ENCODE data around the gene CCDC77.

- TF ChIP-seq, protein P1, sequence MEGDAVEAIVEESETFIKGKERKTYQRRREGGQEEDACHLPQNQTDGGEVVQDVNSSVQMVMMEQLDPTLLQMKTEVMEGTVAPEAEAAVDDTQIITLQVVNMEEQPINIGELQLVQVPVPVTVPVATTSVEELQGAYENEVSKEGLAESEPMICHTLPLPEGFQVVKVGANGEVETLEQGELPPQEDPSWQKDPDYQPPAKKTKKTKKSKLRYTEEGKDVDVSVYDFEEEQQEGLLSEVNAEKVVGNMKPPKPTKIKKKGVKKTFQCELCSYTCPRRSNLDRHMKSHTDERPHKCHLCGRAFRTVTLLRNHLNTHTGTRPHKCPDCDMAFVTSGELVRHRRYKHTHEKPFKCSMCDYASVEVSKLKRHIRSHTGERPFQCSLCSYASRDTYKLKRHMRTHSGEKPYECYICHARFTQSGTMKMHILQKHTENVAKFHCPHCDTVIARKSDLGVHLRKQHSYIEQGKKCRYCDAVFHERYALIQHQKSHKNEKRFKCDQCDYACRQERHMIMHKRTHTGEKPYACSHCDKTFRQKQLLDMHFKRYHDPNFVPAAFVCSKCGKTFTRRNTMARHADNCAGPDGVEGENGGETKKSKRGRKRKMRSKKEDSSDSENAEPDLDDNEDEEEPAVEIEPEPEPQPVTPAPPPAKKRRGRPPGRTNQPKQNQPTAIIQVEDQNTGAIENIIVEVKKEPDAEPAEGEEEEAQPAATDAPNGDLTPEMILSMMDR (conservative IDR thresholded peaks at IDR 0.05 in 1 of 2, IDR thresholded peaks at IDR 0.05 in 1 of 2; ENCODE audit: low read depth in 1 of 2, low read length in 2 of 2), result no peak
- no peak for TF ChIP-seq EZH2 (IDR thresholded peaks at IDR 0.05; ENCODE audit: low read length, missing control alignments)
Measured at GRCh38 chr12:449203-449602, 47.8 kb downstream of the CCDC77 start.

Data from fibroblast of lung (primary cell).